Testis (tissue), 2 donors: Measurements from ENCODE around the gene MACROD2.

Source experiments
- POLR2A ChIP-seq: fragments of 450-650 bp; IDR thresholded peaks from one replicate; pipeline ENCODE4 v1.6.1; 2017; ENCODE audit warnings: antibody characterized with exemption, mild to moderate bottlenecking, moderate library complexity
- TF ChIP-seq, protein P1 (sequence below), 3 experiments: fragments of 450-650 bp in 2 of 3; fragments of 200-600 bp in 1 of 3; sonication (generic) in 1 of 3; IDR thresholded peaks; one replicate each; pipeline ENCODE4 v1.5.1; 2016 to 2019; ENCODE audit warnings: antibody characterized with exemption in 3 of 3, mild to moderate bottlenecking in 2 of 3, moderate library complexity in 1 of 3

GRCh38 chr20:15862178-15862577, 1866.9 kb downstream of the MACROD2 start:
- TF ChIP-seq, protein P1, sequence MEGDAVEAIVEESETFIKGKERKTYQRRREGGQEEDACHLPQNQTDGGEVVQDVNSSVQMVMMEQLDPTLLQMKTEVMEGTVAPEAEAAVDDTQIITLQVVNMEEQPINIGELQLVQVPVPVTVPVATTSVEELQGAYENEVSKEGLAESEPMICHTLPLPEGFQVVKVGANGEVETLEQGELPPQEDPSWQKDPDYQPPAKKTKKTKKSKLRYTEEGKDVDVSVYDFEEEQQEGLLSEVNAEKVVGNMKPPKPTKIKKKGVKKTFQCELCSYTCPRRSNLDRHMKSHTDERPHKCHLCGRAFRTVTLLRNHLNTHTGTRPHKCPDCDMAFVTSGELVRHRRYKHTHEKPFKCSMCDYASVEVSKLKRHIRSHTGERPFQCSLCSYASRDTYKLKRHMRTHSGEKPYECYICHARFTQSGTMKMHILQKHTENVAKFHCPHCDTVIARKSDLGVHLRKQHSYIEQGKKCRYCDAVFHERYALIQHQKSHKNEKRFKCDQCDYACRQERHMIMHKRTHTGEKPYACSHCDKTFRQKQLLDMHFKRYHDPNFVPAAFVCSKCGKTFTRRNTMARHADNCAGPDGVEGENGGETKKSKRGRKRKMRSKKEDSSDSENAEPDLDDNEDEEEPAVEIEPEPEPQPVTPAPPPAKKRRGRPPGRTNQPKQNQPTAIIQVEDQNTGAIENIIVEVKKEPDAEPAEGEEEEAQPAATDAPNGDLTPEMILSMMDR (IDR thresholded peaks at IDR 0.05), result no peak
- no peak for TF ChIP-seq POLR2A
